Activated CD4-positive, alpha-beta T cell treated with anti-CD3 and anti-CD28 coated beads, Interleukin-2, Interleukin-4, amounts not matched to agents 100 ng/mL and 50 ng/mL, durations not matched to agents 16 hours and 8 hours (primary cell): ENCODE data around the gene UBFD1.
"Not testable (repeated sequence)": the region's sequence is repeated elsewhere in the genome, so short reads cannot be mapped to it uniquely, and the experiment has no call there.

Source experiments
- DNase-seq: peaks from one replicate; pipeline ENCODE4 v3.0.0-alpha.2; 2020; ENCODE audit warnings: low spot score

UBFD1 gene

DNA sequence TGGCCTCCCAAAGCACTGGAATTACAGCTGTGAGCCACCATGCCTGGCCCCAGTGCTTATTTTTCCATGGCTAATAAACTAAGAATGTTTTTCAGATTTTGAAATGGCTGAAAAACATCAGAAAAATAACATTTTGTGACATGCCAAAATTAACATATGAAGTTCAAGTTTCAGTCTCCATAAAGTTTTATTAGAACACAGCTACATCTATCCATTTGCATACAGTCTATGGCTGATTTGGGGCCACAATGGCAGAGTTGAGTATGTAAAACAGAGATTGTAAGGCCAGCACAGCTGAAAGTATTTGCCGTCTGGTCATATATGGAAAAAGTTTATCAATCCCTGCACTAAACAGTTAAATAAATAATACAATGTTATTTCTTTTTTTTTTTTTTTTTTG is 52.4 kb downstream of the UBFD1 start:
- no peak for DNase-seq

DNA sequence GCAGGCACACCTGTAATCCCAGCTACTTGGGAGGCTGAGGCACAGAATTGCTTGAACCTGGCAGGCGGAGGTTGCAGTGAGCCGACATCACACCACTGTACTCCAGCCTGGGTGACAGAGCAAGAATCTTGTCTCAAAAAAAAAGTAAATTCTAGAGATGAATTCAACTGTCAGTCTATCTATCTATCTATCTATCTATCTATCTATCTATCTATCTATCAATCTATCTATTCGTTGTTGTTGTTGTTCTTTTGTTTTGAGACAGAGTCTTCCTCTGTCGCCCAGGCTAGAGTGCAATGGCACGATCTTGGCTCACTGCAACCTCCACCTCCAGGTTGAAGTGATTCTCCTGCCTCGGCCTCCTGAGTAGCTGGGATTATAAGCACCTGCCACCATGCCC is 53.4 kb downstream of the UBFD1 start:
- DNase-seq: not testable (repeated sequence)

DNA sequence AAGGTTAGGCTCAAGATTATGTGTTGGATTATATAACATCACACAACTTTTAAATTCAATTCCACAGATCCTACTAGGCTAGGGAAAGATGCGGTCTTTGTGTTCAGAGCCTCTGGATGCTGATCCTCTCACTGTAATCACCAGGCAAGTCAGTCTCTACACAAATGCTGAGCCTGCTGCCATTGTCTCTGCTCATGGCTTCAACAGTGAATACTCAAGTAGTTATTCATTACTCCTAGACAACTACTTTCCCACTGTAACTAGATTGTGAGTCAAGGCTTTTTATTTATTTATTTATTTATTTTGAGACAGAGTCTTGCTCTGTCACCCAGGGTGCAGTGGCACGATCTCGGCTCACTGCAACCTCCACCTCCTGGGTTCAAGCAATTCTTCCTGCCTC is 54.4 kb downstream of the UBFD1 start:
- no peak for DNase-seq

DNA sequence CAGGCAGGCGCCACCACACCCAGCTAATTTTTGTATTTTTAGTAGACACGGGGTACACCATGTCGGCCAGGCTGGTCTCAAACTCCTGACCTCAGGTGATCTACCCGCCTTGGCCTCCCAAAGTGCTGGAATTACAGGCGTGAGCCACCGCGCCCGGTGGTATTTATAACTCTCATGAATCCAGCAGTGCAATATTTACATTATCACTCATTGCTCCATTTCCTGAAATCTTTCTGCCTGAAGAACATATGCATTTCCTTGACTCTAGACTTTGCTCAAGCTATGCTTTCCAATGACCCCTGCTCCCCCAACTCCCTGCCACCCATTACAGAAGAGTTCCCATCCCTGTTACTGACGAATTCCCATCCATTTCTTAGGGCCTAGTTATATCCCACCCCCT is 58.3 kb downstream of the UBFD1 start:
- DNase-seq: no peak
